Measurements from ENCODE around the gene ZNF385B.
"Not testable (repeated sequence)": the region's sequence is repeated elsewhere in the genome, so short reads cannot be mapped to it uniquely, and the experiment has no call there.

ZNF385B gene

DNA sequence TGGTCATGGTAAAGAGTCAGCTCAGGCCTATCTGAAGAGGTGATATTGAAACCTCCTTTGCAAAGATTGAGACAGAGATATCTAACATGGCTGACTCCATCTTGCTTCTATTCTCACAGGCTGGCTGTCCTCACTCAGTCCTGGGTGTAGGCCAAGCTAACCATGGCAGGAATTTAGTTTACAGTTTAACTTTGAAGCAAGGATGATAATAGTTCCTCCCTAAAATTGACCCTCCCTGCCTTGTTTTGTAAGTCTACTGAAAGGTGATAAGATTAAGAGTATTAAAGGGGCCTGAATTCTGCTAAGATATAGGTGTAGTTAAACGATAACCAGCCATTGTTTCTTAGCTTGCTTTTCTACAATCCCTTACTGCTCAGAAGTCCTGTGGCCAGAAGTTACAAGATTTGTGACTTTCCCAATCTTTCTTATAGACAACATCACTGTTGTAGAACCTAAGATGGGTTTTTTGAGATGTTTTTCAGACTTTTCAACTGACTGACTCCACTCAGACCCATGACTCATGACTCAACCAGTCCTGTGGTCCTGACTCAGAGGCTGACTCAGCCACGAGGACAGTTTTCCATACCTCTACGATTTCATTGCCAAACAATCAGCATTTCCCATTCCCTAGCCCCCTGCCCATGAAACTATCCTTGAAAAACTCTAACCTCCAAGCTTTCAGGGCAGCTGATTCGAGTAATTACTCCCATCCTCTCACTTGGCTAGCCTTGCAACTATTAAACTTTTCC lies 401.1 kb downstream of the ZNF385B start:
- TF ChIP-seq CTCF (IDR thresholded peaks at IDR 0.05; ENCODE audit: low read depth, low read length) = no peak
- no peak overlapping the region for H3K4me3 ChIP-seq (ENCODE audit: low read depth, low read length)

DNA sequence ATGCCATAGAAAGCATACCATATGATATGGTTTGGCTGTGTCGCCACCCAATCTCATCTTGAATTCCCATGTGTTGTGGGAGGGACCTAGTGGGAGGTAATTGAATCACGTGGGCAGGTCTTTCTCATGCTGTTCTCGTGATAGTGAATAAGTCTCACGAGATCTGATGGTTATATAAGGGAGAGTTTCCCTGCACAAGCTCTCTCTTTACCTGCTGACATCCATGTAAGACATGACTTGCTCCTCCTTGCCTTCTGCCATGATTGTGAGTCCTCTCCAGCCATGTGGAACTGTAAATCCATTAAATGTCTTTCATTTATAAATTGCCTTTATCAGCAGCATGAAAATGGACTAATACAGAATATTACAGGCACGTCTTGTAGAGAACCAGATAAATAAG lies 403.3 kb downstream of the ZNF385B start:
- not testable (repeated sequence) for H3K4me3 ChIP-seq (ENCODE audit: low read depth, low read length)

DNA sequence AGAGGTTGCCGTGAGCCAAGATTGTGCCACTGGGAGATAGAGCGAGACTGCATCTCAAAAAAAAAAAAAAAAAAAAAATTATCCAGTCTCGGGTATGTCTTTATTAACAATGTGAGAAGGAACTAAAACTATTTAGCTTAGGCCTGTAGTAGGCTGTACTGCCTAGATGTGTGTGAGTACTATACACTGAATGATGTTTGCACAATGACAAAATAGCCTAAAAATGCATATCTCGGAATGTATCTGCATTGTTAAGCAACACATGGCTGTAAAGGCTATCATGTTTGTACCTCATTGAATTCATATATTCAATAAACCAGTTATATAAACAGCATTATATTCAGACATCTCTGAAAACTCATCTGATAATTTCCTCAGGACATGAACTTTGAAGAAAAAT lies 405.6 kb downstream of the ZNF385B start:
- H3K4me3 ChIP-seq (ENCODE audit: low read depth, low read length) = no peak overlapping the region
- TF ChIP-seq CTCF (IDR thresholded peaks at IDR 0.05; ENCODE audit: low read depth, low read length) = no peak

DNA sequence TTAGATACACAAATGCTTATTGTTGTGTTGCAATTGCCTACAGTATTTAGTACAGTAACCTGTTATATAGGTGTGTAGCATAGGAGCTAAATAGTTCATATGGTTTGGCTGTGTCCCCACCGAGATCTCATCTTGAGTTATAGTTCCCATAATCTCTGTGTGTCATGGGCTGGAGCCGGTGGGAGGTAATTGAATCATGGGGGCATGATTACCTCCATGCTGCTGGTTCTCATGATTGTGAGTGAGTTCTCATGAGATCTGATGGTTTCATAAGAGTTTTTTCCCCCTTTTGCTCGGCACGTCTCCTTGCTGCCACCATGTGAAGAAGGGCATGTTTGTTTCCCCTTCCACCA lies 406.3 kb downstream of the ZNF385B start:
- TF ChIP-seq CTCF (IDR thresholded peaks at IDR 0.05; ENCODE audit: low read depth, low read length) = no peak
- H3K4me3 ChIP-seq (ENCODE audit: low read depth, low read length) = no peak overlapping the region

GRCh38 chr2:179454443-179455171 lies 406.8 kb downstream of the ZNF385B start:
- TF ChIP-seq CTCF (IDR thresholded peaks at IDR 0.05; ENCODE audit: low read depth, low read length) = no peak
- no peak overlapping the region for H3K4me3 ChIP-seq (ENCODE audit: low read depth, low read length)

- H3K4me3 ChIP-seq (ENCODE audit: low read depth, low read length) = no peak overlapping the region
- TF ChIP-seq CTCF (IDR thresholded peaks at IDR 0.05; ENCODE audit: low read depth, low read length) = no peak
These were observed 412.4 kb downstream of the ZNF385B start for GRCh38 chr2:179449010-179449409.

GRCh38 chr2:179447839-179448447 lies 413.5 kb downstream of the ZNF385B start:
- TF ChIP-seq CTCF (IDR thresholded peaks at IDR 0.05; ENCODE audit: low read depth, low read length) = no peak
- no peak overlapping the region for H3K4me3 ChIP-seq (ENCODE audit: low read depth, low read length)
